Esophagus muscularis mucosa (tissue), 4 donors: ENCODE results near the gene SLIT1.

ENCODE experiments used
- CTCF ChIP-seq, 3 experiments: fragments of 200-600 bp in 2 of 3; fragments of 450-650 bp in 1 of 3; sonication (generic) in 2 of 3; IDR thresholded peaks; one replicate each; pipeline ENCODE4 v1.5.1; 2017 to 2019; ENCODE audit warnings: antibody characterized with exemption in 3 of 3, mild to moderate bottlenecking in 2 of 3, moderate library complexity in 1 of 3
- EP300 ChIP-seq: sonication (generic); formaldehyde crosslinking; IDR thresholded peaks from one replicate; pipeline ENCODE4 v1.6.1; 2017; ENCODE audit warnings: antibody characterized with exemption
- POLR2A ChIP-seq: fragments of 450-650 bp; IDR thresholded peaks from one replicate; pipeline ENCODE4 v1.6.1; 2017; ENCODE audit warnings: antibody characterized with exemption, moderate library complexity, mild to moderate bottlenecking, low read depth
- POLR2AphosphoS5 ChIP-seq, 2 donors: sonication (generic); formaldehyde crosslinking; IDR thresholded peaks; one replicate each; pipeline ENCODE4 v1.6.1; 2017; ENCODE audit warnings: antibody characterized with exemption in 2 of 2

- no peak for TF ChIP-seq CTCF (IDR thresholded peaks at IDR 0.05)
- TF ChIP-seq EP300, result no peak
- no peak for TF ChIP-seq POLR2AphosphoS5 (IDR thresholded peaks at IDR 0.05)
- no peak for TF ChIP-seq POLR2A
Observed at GRCh38 chr10:97120370-97120769, 65.4 kb downstream of the SLIT1 start.
